Loucy (cell line): ENCODE data around the gene CDS2.
A peak's percentile ranks its signal among the peaks of the same experiment; 100 is the strongest.

Source experiments
- H2AFZ ChIP-seq: fragments of 200-600 bp; sonication (generic); 2 replicates; pipeline ENCODE4 v1.6.0; 2016; ENCODE audit warnings: antibody characterized with exemption, mild to moderate bottlenecking, low read length, moderate library complexity
- H3F3A ChIP-seq: fragments of 200-600 bp; 2 replicates; pipeline ENCODE4 v1.6.0; 2016; ENCODE audit warnings: antibody characterized with exemption, low read depth, mild to moderate bottlenecking
- H3K27me3 ChIP-seq: fragments of 200-600 bp; sonication (generic); 2 replicates; pipeline ENCODE4 v1.6.1; 2014; ENCODE audit warnings: low read length, mild to moderate bottlenecking; ENCODE audit not compliant: insufficient read depth, poor library complexity, severe bottlenecking
- H3K36me3 ChIP-seq: fragments of 200-600 bp; sonication (generic); 2 replicates; pipeline ENCODE4 v1.6.1; 2016; ENCODE audit warnings: low read length; ENCODE audit not compliant: insufficient read depth
- H3K4me1 ChIP-seq: fragments of 200-600 bp; sonication (generic); 2 replicates; pipeline ENCODE4 v1.5.1; 2014; ENCODE audit warnings: low read length, mild to moderate bottlenecking; ENCODE audit not compliant: insufficient read depth, poor library complexity, severe bottlenecking
- H3K4me2 ChIP-seq: fragments of 200-600 bp; sonication (generic); 2 replicates; pipeline ENCODE4 v1.6.0; 2014; ENCODE audit warnings: antibody characterized with exemption, low read length, low read depth, mild to moderate bottlenecking; ENCODE audit not compliant: poor library complexity, severe bottlenecking
- H3K4me3 ChIP-seq: fragments of 200-600 bp; sonication (generic); 2 replicates; pipeline ENCODE4 v1.5.1; 2014; ENCODE audit warnings: low read length, mild to moderate bottlenecking, mixed read lengths; ENCODE audit not compliant: poor library complexity, severe bottlenecking
- H3K79me2 ChIP-seq: fragments of 200-600 bp; sonication (generic); 2 replicates; pipeline ENCODE4 v1.6.1; 2014; ENCODE audit warnings: low read length; ENCODE audit not compliant: insufficient read depth
- H3K9ac ChIP-seq: fragments of 200-600 bp; sonication (generic); 2 replicates; pipeline ENCODE4 v1.6.0; 2014; ENCODE audit warnings: mild to moderate bottlenecking, low read depth, low read length, moderate library complexity; ENCODE audit not compliant: poor library complexity, severe bottlenecking
- H3K9me2 ChIP-seq: fragments of 200-600 bp; sonication (generic); replicated peaks from 2 replicates; pipeline ENCODE4 v1.6.1; 2016; ENCODE audit warnings: low read depth, low read length, mixed read lengths
- H3K9me3 ChIP-seq: fragments of 200-600 bp; sonication (generic); 2 replicates; pipeline ENCODE4 v1.6.1; 2014; ENCODE audit warnings: mild to moderate bottlenecking, antibody characterized with exemption, low read length, low read depth; ENCODE audit not compliant: insufficient read depth
- H4K20me1 ChIP-seq: fragments of 200-600 bp; sonication (generic); 2 replicates; pipeline ENCODE4 v1.6.0; 2014; ENCODE audit warnings: antibody characterized with exemption, low read length, mild to moderate bottlenecking; ENCODE audit not compliant: insufficient read depth, poor library complexity, severe bottlenecking
- CTCF ChIP-seq: fragments of 200-600 bp; sonication (generic); conservative IDR thresholded peaks from 2 replicates; pipeline ENCODE4 v1.5.1; 2014; ENCODE audit warnings: mild to moderate bottlenecking, antibody characterized with exemption, low read length
- EZH2phosphoT487 ChIP-seq: fragments of 200-600 bp; IDR thresholded peaks from 2 replicates; pipeline ENCODE4 v1.6.1; 2018; ENCODE audit warnings: antibody characterized with exemption, mild to moderate bottlenecking, moderate library complexity, borderline replicate concordance

CDS2 gene

GRCh38 chr20:5220321-5221060 is 93.7 kb downstream of the CDS2 start:
- no peaks in the 10 kb centered on the region for H4K20me1 ChIP-seq
- no peaks in the 10 kb centered on the region for H3K36me3 ChIP-seq
- no peak overlapping the region for H3K9ac ChIP-seq
- H3K9me3 ChIP-seq, result no peaks in the 10 kb centered on the region
- H3K4me1 ChIP-seq, result no peaks in the 10 kb centered on the region
- H3K27me3 ChIP-seq, result no peaks in the 10 kb centered on the region
- no peaks in the 10 kb centered on the region for H3K9me2 ChIP-seq
- H3F3A ChIP-seq, result no peaks in the 10 kb centered on the region
- H3K79me2 ChIP-seq, result no peaks in the 10 kb centered on the region
- H3K4me3 ChIP-seq, result no peak overlapping the region
- no peak overlapping the region for H3K4me2 ChIP-seq
- no peak for TF ChIP-seq EZH2phosphoT487
- TF ChIP-seq CTCF, result no peak
- no peak overlapping the region for H2AFZ ChIP-seq

- Histone ChIP-seq H3K36me3 (no peaks in the 10 kb centered on the region), H3K27me3 (no peaks in the 10 kb centered on the region), H3K9me2 (no peaks in the 10 kb centered on the region), H2AFZ (no peak overlapping the region), H4K20me1 (no peaks in the 10 kb centered on the region), H3K4me3 (no peak overlapping the region), H3K9me3 (no peaks in the 10 kb centered on the region), H3K9ac (no peak overlapping the region), H3F3A (no peaks in the 10 kb centered on the region), H3K4me2 (no peak overlapping the region), H3K4me1 (no peaks in the 10 kb centered on the region), H3K79me2 (no peaks in the 10 kb centered on the region)
- TF ChIP-seq CTCF (no peak), EZH2phosphoT487 (no peak)
Measured at GRCh38 chr20:5221061-5221430, 94.2 kb downstream of the CDS2 start.

GRCh38 chr20:5222919-5223634 is 96.3 kb downstream of the CDS2 start:
- no peaks in the 10 kb centered on the region for H3K36me3 ChIP-seq
- no peaks in the 10 kb centered on the region for H3K9me2 ChIP-seq
- no peak overlapping the region for H3K4me3 ChIP-seq
- no peaks in the 10 kb centered on the region for H3K79me2 ChIP-seq
- no peaks in the 10 kb centered on the region for H3K27me3 ChIP-seq
- no peaks in the 10 kb centered on the region for H3K9me3 ChIP-seq
- no peak for TF ChIP-seq EZH2phosphoT487
- peak; percentile 98 for TF ChIP-seq CTCF
- H3K9ac ChIP-seq, result no peak overlapping the region
- no peak overlapping the region for H2AFZ ChIP-seq
- H3F3A ChIP-seq, result no peaks in the 10 kb centered on the region
- H4K20me1 ChIP-seq, result no peaks in the 10 kb centered on the region
- no peaks in the 10 kb centered on the region for H3K4me1 ChIP-seq
- no peak overlapping the region for H3K4me2 ChIP-seq
